HL-60 (cell line): ENCODE measurements around the gene NUBP2.

Source experiments
- DNase-seq, 2 experiments: peaks; one replicate each; pipeline ENCODE4 v3.0.0-alpha.2; 2010 to 2020; ENCODE audit warnings: low read depth in 1 of 2, low spot score in 1 of 2
- H3K27ac ChIP-seq: fragments of 250-450 bp; sonication (Bioruptor Pico); replicated peaks from 2 replicates; pipeline ENCODE4 v1.5.1; 2020; ENCODE audit warnings: mild to moderate bottlenecking, moderate library complexity
- H3K27me3 ChIP-seq: fragments of 250-450 bp; sonication (Bioruptor Pico); 2 replicates; pipeline ENCODE4 v1.5.1; 2021; ENCODE audit warnings: mild to moderate bottlenecking, moderate library complexity; ENCODE audit not compliant: insufficient read depth, poor library complexity, severe bottlenecking
- H3K4me3 ChIP-seq: replicated peaks from 2 replicates; pipeline ENCODE4 v1.5.1; 2011; ENCODE audit warnings: mild to moderate bottlenecking, control low read depth, low read length; ENCODE audit not compliant: insufficient read depth
- GABPA ChIP-seq: IDR thresholded peaks from 2 replicates; pipeline ENCODE4 v1.6.1; 2012; ENCODE audit warnings: low read depth
- POLR2AphosphoS5 ChIP-seq: IDR thresholded peaks from 2 replicates; pipeline ENCODE4 v1.6.1; 2012; ENCODE audit warnings: low read depth
- SPI1 ChIP-seq: IDR thresholded peaks from 2 replicates; pipeline ENCODE4 v1.6.1; 2012; ENCODE audit warnings: low read depth, mild to moderate bottlenecking, borderline replicate concordance
- TF ChIP-seq, protein P1 (sequence below): IDR thresholded peaks from one replicate; pipeline ENCODE4 v1.5.1; 2011; ENCODE audit warnings: low read length, control low read depth, inconsistent platforms; ENCODE audit not compliant: insufficient read depth
- TF ChIP-seq, protein P2 (sequence below): IDR thresholded peaks from 2 replicates; pipeline ENCODE4 v1.6.1; 2012; ENCODE audit warnings: low read depth; ENCODE audit not compliant: insufficient replicate concordance

Gene NUBP2

DNA sequence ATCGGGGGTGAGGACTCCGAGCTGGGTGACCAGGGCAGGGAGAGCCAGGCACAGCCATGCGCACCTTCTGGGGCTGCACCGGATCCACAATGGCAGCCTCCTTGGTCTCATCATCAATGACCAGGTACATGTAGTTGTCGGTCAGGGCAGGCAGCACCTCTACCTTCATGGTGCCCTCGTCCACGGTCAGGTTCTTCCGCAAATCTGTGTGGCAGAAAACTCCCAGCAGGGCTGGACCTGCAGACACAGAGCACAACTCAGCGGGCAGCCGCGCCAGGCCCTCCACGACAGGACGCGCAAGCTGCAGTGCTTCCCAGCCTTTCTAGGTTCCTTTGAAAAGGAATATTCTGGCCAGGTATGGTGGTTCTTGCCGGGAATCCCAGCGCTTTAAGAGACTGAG is 40.0 kb downstream of the NUBP2 start:
- H3K27me3 ChIP-seq, result no peaks in the 10 kb centered on the region
- H3K27ac ChIP-seq, result no peak overlapping the region
- TF ChIP-seq, protein P1, sequence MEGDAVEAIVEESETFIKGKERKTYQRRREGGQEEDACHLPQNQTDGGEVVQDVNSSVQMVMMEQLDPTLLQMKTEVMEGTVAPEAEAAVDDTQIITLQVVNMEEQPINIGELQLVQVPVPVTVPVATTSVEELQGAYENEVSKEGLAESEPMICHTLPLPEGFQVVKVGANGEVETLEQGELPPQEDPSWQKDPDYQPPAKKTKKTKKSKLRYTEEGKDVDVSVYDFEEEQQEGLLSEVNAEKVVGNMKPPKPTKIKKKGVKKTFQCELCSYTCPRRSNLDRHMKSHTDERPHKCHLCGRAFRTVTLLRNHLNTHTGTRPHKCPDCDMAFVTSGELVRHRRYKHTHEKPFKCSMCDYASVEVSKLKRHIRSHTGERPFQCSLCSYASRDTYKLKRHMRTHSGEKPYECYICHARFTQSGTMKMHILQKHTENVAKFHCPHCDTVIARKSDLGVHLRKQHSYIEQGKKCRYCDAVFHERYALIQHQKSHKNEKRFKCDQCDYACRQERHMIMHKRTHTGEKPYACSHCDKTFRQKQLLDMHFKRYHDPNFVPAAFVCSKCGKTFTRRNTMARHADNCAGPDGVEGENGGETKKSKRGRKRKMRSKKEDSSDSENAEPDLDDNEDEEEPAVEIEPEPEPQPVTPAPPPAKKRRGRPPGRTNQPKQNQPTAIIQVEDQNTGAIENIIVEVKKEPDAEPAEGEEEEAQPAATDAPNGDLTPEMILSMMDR, result no peak
- TF ChIP-seq SPI1, result no peak
- TF ChIP-seq GABPA, result no peak
- TF ChIP-seq, protein P2, sequence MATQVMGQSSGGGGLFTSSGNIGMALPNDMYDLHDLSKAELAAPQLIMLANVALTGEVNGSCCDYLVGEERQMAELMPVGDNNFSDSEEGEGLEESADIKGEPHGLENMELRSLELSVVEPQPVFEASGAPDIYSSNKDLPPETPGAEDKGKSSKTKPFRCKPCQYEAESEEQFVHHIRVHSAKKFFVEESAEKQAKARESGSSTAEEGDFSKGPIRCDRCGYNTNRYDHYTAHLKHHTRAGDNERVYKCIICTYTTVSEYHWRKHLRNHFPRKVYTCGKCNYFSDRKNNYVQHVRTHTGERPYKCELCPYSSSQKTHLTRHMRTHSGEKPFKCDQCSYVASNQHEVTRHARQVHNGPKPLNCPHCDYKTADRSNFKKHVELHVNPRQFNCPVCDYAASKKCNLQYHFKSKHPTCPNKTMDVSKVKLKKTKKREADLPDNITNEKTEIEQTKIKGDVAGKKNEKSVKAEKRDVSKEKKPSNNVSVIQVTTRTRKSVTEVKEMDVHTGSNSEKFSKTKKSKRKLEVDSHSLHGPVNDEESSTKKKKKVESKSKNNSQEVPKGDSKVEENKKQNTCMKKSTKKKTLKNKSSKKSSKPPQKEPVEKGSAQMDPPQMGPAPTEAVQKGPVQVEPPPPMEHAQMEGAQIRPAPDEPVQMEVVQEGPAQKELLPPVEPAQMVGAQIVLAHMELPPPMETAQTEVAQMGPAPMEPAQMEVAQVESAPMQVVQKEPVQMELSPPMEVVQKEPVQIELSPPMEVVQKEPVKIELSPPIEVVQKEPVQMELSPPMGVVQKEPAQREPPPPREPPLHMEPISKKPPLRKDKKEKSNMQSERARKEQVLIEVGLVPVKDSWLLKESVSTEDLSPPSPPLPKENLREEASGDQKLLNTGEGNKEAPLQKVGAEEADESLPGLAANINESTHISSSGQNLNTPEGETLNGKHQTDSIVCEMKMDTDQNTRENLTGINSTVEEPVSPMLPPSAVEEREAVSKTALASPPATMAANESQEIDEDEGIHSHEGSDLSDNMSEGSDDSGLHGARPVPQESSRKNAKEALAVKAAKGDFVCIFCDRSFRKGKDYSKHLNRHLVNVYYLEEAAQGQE, result no peak
- TF ChIP-seq POLR2AphosphoS5, result no peak
- no peak for DNase-seq
- no peak overlapping the region for H3K4me3 ChIP-seq

DNA sequence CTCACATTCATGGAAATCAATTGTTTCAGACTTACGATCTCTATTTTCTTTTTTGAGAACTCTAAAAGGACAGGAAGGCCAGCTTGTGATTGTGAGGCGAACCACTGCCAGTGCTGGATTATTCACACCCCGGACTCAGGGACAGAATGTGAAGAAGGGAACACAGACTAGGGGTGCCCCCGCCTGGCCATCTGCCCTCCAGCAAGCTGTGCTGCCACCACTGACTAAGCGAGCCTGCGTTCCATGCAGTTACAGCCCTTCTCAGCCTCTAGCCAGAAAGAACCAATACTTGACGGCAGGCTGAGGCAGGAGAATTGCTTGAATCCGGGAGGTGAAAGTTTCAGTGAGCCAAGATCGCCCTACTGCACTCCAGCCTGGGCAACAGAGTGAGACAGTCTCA is 41.1 kb downstream of the NUBP2 start:
- TF ChIP-seq, protein P1, result peak; percentile 50
- TF ChIP-seq SPI1, result no peak
- no peak for TF ChIP-seq POLR2AphosphoS5
- TF ChIP-seq GABPA, result no peak
- TF ChIP-seq, protein P2, result no peak
- peak; percentile 64 to 83 for DNase-seq
- Histone ChIP-seq H3K27me3 (no peaks in the 10 kb centered on the region), H3K4me3 (no peak overlapping the region), H3K27ac (no peak overlapping the region)

DNA sequence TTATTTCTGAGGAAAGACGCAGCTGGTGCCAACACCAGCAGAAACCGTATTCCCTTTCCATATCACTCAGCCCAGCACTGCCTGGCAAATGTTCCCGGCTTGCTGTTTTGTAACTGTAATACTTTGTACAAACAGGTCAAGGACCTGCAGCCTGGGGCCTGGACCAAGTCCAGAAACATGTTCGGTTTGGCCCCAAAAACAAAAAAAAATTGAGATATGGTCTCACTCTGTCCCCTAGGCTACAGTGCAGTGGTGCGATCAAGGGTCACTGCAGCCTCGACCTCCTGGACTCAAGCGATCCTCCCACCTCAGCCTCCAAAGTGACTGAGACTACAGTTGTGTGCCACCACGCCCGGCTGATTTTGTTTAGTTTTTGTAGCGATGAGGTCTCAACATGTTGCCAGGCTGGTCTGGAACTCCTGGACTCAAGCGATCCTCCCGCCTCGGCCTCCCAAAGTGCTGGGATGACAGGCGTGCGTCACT is 42.7 kb downstream of the NUBP2 start:
- H3K27me3 ChIP-seq, result no peaks in the 10 kb centered on the region
- H3K27ac ChIP-seq, result no peak overlapping the region
- TF ChIP-seq, protein P1, result no peak
- no peak for TF ChIP-seq POLR2AphosphoS5
- no peak for TF ChIP-seq GABPA
- TF ChIP-seq SPI1, result no peak
- peak overlapping the region; percentile 54 for H3K4me3 ChIP-seq
- DNase-seq, result no peak
